HepG2 (cell line): ENCODE measurements around the gene PKP3. TPM values are rescaled to one million over a fixed set of nuclear protein-coding genes. Genes with fewer than 3 reads are reported as not detected.

ENCODE experiments used
- AKNA ChIP-seq: sonication (generic); formaldehyde crosslinking; IDR thresholded peaks from 2 replicates; pipeline ENCODE4 v1.4.0; 2020; ENCODE audit warnings: missing genetic modification reagents, borderline replicate concordance
- HNRNPK ChIP-seq: fragments of 200-400 bp; formaldehyde crosslinking; IDR thresholded peaks from 2 replicates; pipeline ENCODE4 v1.6.1; 2018; ENCODE audit warnings: low read length, low read depth, moderate library complexity, mild to moderate bottlenecking; ENCODE audit not compliant: poor library complexity, severe bottlenecking
- MIXL1 ChIP-seq: IDR thresholded peaks from 2 replicates; pipeline ENCODE4 v1.6.1; 2016
- RFX5 ChIP-seq: IDR thresholded peaks from 2 replicates; pipeline ENCODE4 v1.6.1; 2011; ENCODE audit warnings: low read depth, low read length, improper control_type of control experiment
- SMC3 ChIP-seq: IDR thresholded peaks from 2 replicates; pipeline ENCODE4 v1.6.1; 2011; ENCODE audit warnings: low read length, improper control_type of control experiment
- SNAPC4 ChIP-seq: sonication (generic); formaldehyde crosslinking; IDR thresholded peaks from 2 replicates; pipeline ENCODE4 v1.4.0; 2020; ENCODE audit warnings: mild to moderate bottlenecking, missing genetic modification reagents
- TBP ChIP-seq: sonication (generic); formaldehyde crosslinking; IDR thresholded peaks from 2 replicates; pipeline ENCODE4 v1.5.0; 2020; ENCODE audit warnings: missing genetic modification reagents
- ZBTB7B ChIP-seq: sonication (generic); formaldehyde crosslinking; IDR thresholded peaks from 2 replicates; pipeline ENCODE4 v1.4.0; 2020; ENCODE audit warnings: missing genetic modification reagents
- ZNF205 ChIP-seq: IDR thresholded peaks from 2 replicates; pipeline ENCODE4 v1.6.1; 2018; ENCODE audit warnings: missing biosample characterization, missing genetic modification reagents
- ZNF282 ChIP-seq: fragments of 450-650 bp; IDR thresholded peaks from 2 replicates; pipeline ENCODE4 v1.6.1; 2018; ENCODE audit not compliant: partially characterized antibody
- ZNF709 ChIP-seq: sonication (generic); formaldehyde crosslinking; IDR thresholded peaks from 2 replicates; pipeline ENCODE4 v1.5.0; 2020; ENCODE audit warnings: mild to moderate bottlenecking, missing genetic modification reagents
- ZNF749 ChIP-seq: sonication (generic); formaldehyde crosslinking; IDR thresholded peaks from 2 replicates; pipeline ENCODE4 v1.8.0; 2022; ENCODE audit warnings: mild to moderate bottlenecking, missing genetic modification reagents, moderate library complexity, borderline replicate concordance
- ZSCAN21 ChIP-seq: sonication (generic); formaldehyde crosslinking; IDR thresholded peaks from 2 replicates; pipeline ENCODE4 v1.8.0; 2022; ENCODE audit warnings: mild to moderate bottlenecking, missing genetic modification reagents, moderate library complexity, borderline replicate concordance
- polyA plus RNA-seq, 8 experiments: library from polyadenylated mRNA; depleted of rRNA in 3 of 8; stranded (reverse) in 7 of 8; unstranded in 1 of 8; fragments of >200 nt; fragmentation: Illumina TruSeq in 4 of 8; extraction: Trizol in 4 of 8; gene quantifications; 2 replicates each; pipeline versions ENCODE4 v1.2.1 to v1.2.3, GENCODE V29; 2011 to 2016; ENCODE audit warnings: low read depth in 4 of 8, missing spikeins in 1 of 8, mixed read lengths in 1 of 8; ENCODE audit not compliant: insufficient read depth in 1 of 8
- total RNA-seq, 5 experiments: library from RNA; depleted of rRNA; stranded (reverse); fragments of >200 nt; fragmentation: Illumina TruSeq; extraction: Trizol; gene quantifications; 2 replicates each; pipeline ENCODE4 v1.2.3, GENCODE V29; 2016; ENCODE audit warnings: low read depth in 1 of 5
- TF ChIP-seq, protein P1 (sequence below): sonication (generic); formaldehyde crosslinking; IDR thresholded peaks from 2 replicates; pipeline ENCODE4 v1.4.0; 2020; ENCODE audit warnings: missing genetic modification reagents
- TF ChIP-seq, protein P2 (sequence below): sonication (generic); formaldehyde crosslinking; IDR thresholded peaks from 2 replicates; pipeline ENCODE4 v1.9.0; 2022; ENCODE audit warnings: missing genetic modification reagents, mild to moderate bottlenecking, borderline replicate concordance

The PKP3 gene
- total and polyA plus RNA-seq, 2 of the 13 experiments (the other 11 are each of a cell fraction or from before 2014, with no cell fraction given), result 18.0 to 28.7 TPM

DNA sequence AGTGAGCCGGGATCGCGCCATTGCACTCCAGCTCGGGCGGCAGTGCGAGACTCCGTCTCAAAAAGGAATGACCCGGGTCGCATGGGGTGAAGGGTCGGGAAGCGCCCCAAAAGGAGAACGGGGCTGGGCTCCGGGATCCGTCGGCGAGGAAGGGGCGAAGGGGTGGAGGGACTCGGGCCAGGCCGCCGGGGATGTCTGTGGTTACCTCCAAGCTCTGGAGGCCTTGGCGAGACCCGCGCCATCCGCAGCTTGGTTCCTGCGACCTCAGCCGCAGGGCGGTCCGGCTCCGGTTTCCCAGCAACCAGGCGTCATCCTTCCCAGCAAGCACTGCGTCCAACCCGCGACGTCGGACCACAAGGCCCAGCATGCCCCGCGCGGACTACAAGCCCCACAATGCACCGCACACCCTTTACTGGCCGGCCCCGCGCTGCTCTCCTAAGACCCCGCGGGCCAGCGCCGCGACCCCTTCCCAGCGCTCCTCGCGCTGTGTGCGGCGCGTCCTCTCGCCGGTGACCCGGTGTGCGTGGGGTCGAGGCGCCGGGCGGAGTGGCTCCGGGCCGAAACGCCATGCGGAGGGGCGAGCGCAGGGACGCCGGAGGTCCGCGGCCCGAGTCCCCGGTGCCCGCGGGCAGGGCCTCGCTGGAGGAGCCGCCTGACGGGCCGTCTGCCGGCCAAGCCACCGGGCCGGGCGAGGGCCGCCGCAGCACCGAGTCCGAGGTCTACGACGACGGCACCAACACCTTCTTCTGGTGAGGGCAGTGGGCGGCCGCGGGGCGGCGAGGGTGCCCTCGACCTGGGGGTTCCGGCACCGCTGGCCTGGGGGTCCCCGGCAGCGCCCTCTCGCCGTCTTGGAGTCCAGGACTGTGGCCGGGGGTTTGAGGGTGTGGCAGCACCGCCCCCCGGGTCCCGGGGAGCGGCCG, 56.1 kb downstream of the PKP3 start, which contains the start of gene PTDSS2 (continued):
- TF ChIP-seq MIXL1 (peak; percentile 41; the same call in 1 of the 2 replicates), HNRNPK (peak; percentile 69), ZNF749 (CRISPR knock-in tag) (0 out of 2 replicates have a peak, but pooled peaks have one; percentile 40), ZSCAN21 (CRISPR knock-in tag) (peak; percentile 46; the same call in 1 of the 2 replicates), SMC3 (no peak), ZBTB7B (CRISPR knock-in tag) (peak; percentile 98), AKNA (CRISPR knock-in tag) (no peak), ZNF709 (CRISPR knock-in tag) (peak; percentile 83), SNAPC4 (CRISPR knock-in tag) (peak; percentile 79; the same call in 1 of the 2 replicates), TBP (CRISPR knock-in tag) (peak; percentile 92), RFX5 (no peak), ZNF205 (CRISPR knock-in tag) (0 out of 2 replicates have a peak, but pooled peaks have one; percentile 52), ZNF282 (no peak)
- TF ChIP-seq, protein P1, sequence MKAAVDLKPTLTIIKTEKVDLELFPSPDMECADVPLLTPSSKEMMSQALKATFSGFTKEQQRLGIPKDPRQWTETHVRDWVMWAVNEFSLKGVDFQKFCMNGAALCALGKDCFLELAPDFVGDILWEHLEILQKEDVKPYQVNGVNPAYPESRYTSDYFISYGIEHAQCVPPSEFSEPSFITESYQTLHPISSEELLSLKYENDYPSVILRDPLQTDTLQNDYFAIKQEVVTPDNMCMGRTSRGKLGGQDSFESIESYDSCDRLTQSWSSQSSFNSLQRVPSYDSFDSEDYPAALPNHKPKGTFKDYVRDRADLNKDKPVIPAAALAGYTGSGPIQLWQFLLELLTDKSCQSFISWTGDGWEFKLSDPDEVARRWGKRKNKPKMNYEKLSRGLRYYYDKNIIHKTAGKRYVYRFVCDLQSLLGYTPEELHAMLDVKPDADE (CRISPR knock-in tag), result peak; percentile 33; the same call in 1 of the 2 replicates
- TF ChIP-seq, protein P2, sequence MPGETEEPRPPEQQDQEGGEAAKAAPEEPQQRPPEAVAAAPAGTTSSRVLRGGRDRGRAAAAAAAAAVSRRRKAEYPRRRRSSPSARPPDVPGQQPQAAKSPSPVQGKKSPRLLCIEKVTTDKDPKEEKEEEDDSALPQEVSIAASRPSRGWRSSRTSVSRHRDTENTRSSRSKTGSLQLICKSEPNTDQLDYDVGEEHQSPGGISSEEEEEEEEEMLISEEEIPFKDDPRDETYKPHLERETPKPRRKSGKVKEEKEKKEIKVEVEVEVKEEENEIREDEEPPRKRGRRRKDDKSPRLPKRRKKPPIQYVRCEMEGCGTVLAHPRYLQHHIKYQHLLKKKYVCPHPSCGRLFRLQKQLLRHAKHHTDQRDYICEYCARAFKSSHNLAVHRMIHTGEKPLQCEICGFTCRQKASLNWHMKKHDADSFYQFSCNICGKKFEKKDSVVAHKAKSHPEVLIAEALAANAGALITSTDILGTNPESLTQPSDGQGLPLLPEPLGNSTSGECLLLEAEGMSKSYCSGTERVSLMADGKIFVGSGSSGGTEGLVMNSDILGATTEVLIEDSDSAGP (CRISPR knock-in tag), result peak; percentile 78; the same call in 1 of the 2 replicates
